Measurements from ENCODE around the gene ARGLU1.

ARGLU1 gene

GRCh38 chr13:106586648-106587166, 18.8 kb upstream of the ARGLU1 start:
- no peaks in the 10 kb centered on the region for H3K36me3 ChIP-seq (ENCODE audit: control insufficient read depth, insufficient read depth, low read length)
- no peak overlapping the region for H3K56ac ChIP-seq (ENCODE audit: low read length)
- H2AK5ac ChIP-seq (ENCODE audit: low read length), result no peak overlapping the region
- no peak overlapping the region for H3K23ac ChIP-seq (ENCODE audit: low read length)
- DNase-seq, result no peak
- no peak overlapping the region for H3K18ac ChIP-seq (ENCODE audit: low read length)
- H2BK5ac ChIP-seq (ENCODE audit: low read length), result no peak overlapping the region
- H3K79me1 ChIP-seq (ENCODE audit: low read length), result no peaks in the 10 kb centered on the region
- no peaks in the 10 kb centered on the region for H3K79me2 ChIP-seq (ENCODE audit: control insufficient read depth, insufficient read depth, low read length)
- no peak overlapping the region for H3K27ac ChIP-seq (ENCODE audit: low read depth, low read length)
- no peak overlapping the region for H4K8ac ChIP-seq (ENCODE audit: low read depth, low read length)
- WGBS (ENCODE audit: extremely low coverage, insufficient coverage, low lambda C conversion rate), result no CpG with 5 or more reads among the region's 4 CpGs
- no peak overlapping the region for H2BK120ac ChIP-seq (ENCODE audit: low read depth, low read length)
- no peak overlapping the region for H3K4ac ChIP-seq (ENCODE audit: low read depth, low read length)
- H4K5ac ChIP-seq (ENCODE audit: low read length), result no peak overlapping the region
- H3K4me1 ChIP-seq (ENCODE audit: control insufficient read depth, low read depth, low read length), result no peaks in the 10 kb centered on the region
- no peak overlapping the region for H2BK15ac ChIP-seq (replicated peaks; ENCODE audit: low read depth)
- H3K9ac ChIP-seq (ENCODE audit: low read length), result no peak overlapping the region
- H3K4me3 ChIP-seq (ENCODE audit: low read length), result no peak overlapping the region
- H3K4me2 ChIP-seq (ENCODE audit: low read length), result no peak overlapping the region
- H3K27me3 ChIP-seq (ENCODE audit: insufficient read depth, low read length, poor library complexity), result no peaks in the 10 kb centered on the region

- peak; percentile 35 for DNase-seq
- no peak overlapping the region for H2BK120ac ChIP-seq (ENCODE audit: low read depth, low read length)
- no peak overlapping the region for H2AK5ac ChIP-seq (ENCODE audit: low read length)
- H3K4me3 ChIP-seq (ENCODE audit: low read length), result no peak overlapping the region
- H4K8ac ChIP-seq (ENCODE audit: low read depth, low read length), result no peak overlapping the region
- no peak overlapping the region for H3K4me2 ChIP-seq (ENCODE audit: low read length)
- no peak overlapping the region for H3K4ac ChIP-seq (ENCODE audit: low read depth, low read length)
- H3K18ac ChIP-seq (ENCODE audit: low read length), result no peak overlapping the region
- H3K27me3 ChIP-seq (ENCODE audit: insufficient read depth, low read length, poor library complexity), result no peaks in the 10 kb centered on the region
- H3K56ac ChIP-seq (ENCODE audit: low read length), result no peak overlapping the region
- H2BK5ac ChIP-seq (ENCODE audit: low read length), result no peak overlapping the region
- no peaks in the 10 kb centered on the region for H3K4me1 ChIP-seq (ENCODE audit: control insufficient read depth, low read depth, low read length)
- H3K27ac ChIP-seq (ENCODE audit: low read depth, low read length), result no peak overlapping the region
- no peak overlapping the region for H2BK15ac ChIP-seq (replicated peaks; ENCODE audit: low read depth)
- H3K9ac ChIP-seq (ENCODE audit: low read length), result no peak overlapping the region
- H3K79me1 ChIP-seq (ENCODE audit: low read length), result no peaks in the 10 kb centered on the region
- no peaks in the 10 kb centered on the region for H3K79me2 ChIP-seq (ENCODE audit: control insufficient read depth, insufficient read depth, low read length)
- no CpG with 5 or more reads among the region's 4 CpGs for WGBS (ENCODE audit: extremely low coverage, insufficient coverage, low lambda C conversion rate)
- H4K5ac ChIP-seq (ENCODE audit: low read length), result no peak overlapping the region
- no peaks in the 10 kb centered on the region for H3K36me3 ChIP-seq (ENCODE audit: control insufficient read depth, insufficient read depth, low read length)
- H3K23ac ChIP-seq (ENCODE audit: low read length), result no peak overlapping the region
These were observed 13.3 kb upstream of the ARGLU1 start for GRCh38 chr13:106581225-106581624.

DNA sequence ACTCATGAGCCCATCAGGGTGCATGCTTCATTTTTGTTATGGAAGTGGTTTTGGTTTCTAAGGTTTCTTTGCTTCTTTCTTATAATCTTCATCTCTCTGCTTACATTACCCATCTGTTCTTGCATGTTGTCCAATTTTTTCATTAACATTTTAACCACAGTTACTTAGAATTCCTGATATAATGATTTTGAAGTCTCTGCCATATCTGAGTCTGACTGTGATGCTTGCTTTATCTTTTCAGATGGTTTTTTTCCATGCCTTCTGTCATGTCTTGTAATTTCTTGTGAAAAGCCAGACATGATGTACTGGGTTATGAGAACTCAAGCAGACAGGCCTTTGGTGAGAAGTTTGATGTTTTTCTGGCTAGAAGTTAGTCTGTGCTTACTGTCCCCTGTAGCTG, 8.0 kb upstream of the ARGLU1 start:
- Histone ChIP-seq H3K27ac (ENCODE audit: low read depth, low read length) (no peak overlapping the region), H4K8ac (ENCODE audit: low read depth, low read length) (no peak overlapping the region), H3K4ac (ENCODE audit: low read depth, low read length) (no peak overlapping the region), H3K56ac (ENCODE audit: low read length) (no peak overlapping the region), H2BK120ac (ENCODE audit: low read depth, low read length) (no peak overlapping the region), H2BK15ac (replicated peaks; ENCODE audit: low read depth) (no peak overlapping the region), H3K9ac (ENCODE audit: low read length) (no peak overlapping the region), H3K23ac (ENCODE audit: low read length) (no peak overlapping the region), H2BK5ac (ENCODE audit: low read length) (no peak overlapping the region), H3K79me1 (ENCODE audit: low read length) (no peaks in the 10 kb centered on the region), H3K4me2 (ENCODE audit: low read length) (no peak overlapping the region), H2AK5ac (ENCODE audit: low read length) (no peak overlapping the region), H3K27me3 (ENCODE audit: insufficient read depth, low read length, poor library complexity) (no peaks in the 10 kb centered on the region), H4K5ac (ENCODE audit: low read length) (no peak overlapping the region), H3K18ac (ENCODE audit: low read length) (no peak overlapping the region), H3K4me3 (ENCODE audit: low read length) (no peak overlapping the region), H3K36me3 (ENCODE audit: control insufficient read depth, insufficient read depth, low read length) (no peaks in the 10 kb centered on the region), H3K79me2 (ENCODE audit: control insufficient read depth, insufficient read depth, low read length) (no peaks in the 10 kb centered on the region), H3K4me1 (ENCODE audit: control insufficient read depth, low read depth, low read length) (no peaks in the 10 kb centered on the region)
- no peak for DNase-seq

DNA sequence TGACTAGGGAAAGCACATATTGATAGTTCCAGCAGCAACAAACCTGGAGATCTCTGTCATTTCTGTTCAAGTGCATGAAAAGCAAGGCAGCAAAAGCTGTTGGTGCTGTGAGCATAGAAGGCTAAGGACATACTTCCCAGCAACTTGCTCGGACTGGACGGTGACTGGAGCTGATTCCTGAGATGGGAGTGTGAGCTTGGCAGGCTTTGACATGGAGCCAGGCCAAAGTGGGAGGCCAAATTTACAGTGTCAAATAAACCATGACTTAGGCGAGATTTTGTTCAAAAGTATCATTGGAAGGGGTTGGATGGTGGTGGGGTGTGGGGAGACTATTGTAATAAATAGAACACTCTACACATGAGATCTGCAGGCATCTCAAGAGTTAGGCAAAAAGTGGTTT, 5.9 kb upstream of the ARGLU1 start:
- Histone ChIP-seq H3K27me3 (ENCODE audit: insufficient read depth, low read length, poor library complexity) (no peaks in the 10 kb centered on the region), H2AK5ac (ENCODE audit: low read length) (no peak overlapping the region), H2BK5ac (ENCODE audit: low read length) (no peak overlapping the region), H3K4me1 (ENCODE audit: control insufficient read depth, low read depth, low read length) (peaks cover 2% of the 10 kb centered on the region), H3K56ac (ENCODE audit: low read length) (no peak overlapping the region), H3K79me1 (ENCODE audit: low read length) (no peaks in the 10 kb centered on the region), H2BK120ac (ENCODE audit: low read depth, low read length) (no peak overlapping the region), H3K4ac (ENCODE audit: low read depth, low read length) (no peak overlapping the region), H2BK15ac (replicated peaks; ENCODE audit: low read depth) (no peak overlapping the region), H3K9ac (ENCODE audit: low read length) (no peak overlapping the region), H3K4me3 (ENCODE audit: low read length) (no peak overlapping the region), H3K4me2 (ENCODE audit: low read length) (no peak overlapping the region), H4K5ac (ENCODE audit: low read length) (no peak overlapping the region), H3K36me3 (ENCODE audit: control insufficient read depth, insufficient read depth, low read length) (no peaks in the 10 kb centered on the region), H4K8ac (ENCODE audit: low read depth, low read length) (no peak overlapping the region), H3K27ac (ENCODE audit: low read depth, low read length) (no peak overlapping the region), H3K18ac (ENCODE audit: low read length) (no peak overlapping the region), H3K23ac (ENCODE audit: low read length) (no peak overlapping the region), H3K79me2 (ENCODE audit: control insufficient read depth, insufficient read depth, low read length) (no peaks in the 10 kb centered on the region)
- WGBS (ENCODE audit: extremely low coverage, insufficient coverage, low lambda C conversion rate), result no CpG with 5 or more reads among the region's 3 CpGs
- no peak for DNase-seq

DNA sequence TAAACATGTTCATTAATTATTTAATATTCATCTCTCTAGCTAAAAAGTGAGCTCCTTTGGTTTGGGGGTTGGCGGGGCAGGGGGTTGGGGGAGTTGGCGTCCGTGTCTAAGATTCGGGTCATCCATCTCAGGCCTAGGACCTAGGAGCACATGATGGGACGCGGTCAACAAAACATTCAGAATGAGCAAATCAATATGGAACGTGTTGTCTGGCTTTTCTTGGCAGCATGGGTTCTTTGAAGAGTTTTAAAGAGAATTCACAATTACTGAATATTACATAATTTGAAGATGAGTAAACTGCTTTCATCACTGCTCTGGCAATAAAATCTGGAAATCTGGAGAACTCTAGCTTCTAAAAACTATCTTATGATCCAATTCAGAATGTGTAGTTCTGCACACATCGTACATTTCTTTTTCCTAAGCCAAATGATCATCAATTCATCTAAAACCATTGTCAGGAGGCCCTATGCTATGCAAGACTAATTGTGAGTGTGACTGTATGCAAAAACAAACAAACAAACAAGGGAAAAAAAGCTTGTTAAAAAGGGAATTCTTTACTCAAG, 5.4 kb upstream of the ARGLU1 start:
- no peaks in the 10 kb centered on the region for H3K36me3 ChIP-seq (ENCODE audit: control insufficient read depth, insufficient read depth, low read length)
- H3K4me1 ChIP-seq (ENCODE audit: control insufficient read depth, low read depth, low read length), result peaks cover 5% of the 10 kb centered on the region
- H2BK5ac ChIP-seq (ENCODE audit: low read length), result no peak overlapping the region
- no peaks in the 10 kb centered on the region for H3K79me2 ChIP-seq (ENCODE audit: control insufficient read depth, insufficient read depth, low read length)
- H2AK5ac ChIP-seq (ENCODE audit: low read length), result no peak overlapping the region
- no peaks in the 10 kb centered on the region for H3K27me3 ChIP-seq (ENCODE audit: insufficient read depth, low read length, poor library complexity)
- H2BK15ac ChIP-seq (replicated peaks; ENCODE audit: low read depth), result no peak overlapping the region
- no peak overlapping the region for H3K23ac ChIP-seq (ENCODE audit: low read length)
- no peak overlapping the region for H3K56ac ChIP-seq (ENCODE audit: low read length)
- no peak overlapping the region for H3K4me3 ChIP-seq (ENCODE audit: low read length)
- no peak overlapping the region for H4K8ac ChIP-seq (ENCODE audit: low read depth, low read length)
- no peak overlapping the region for H2BK120ac ChIP-seq (ENCODE audit: low read depth, low read length)
- no peak overlapping the region for H3K27ac ChIP-seq (ENCODE audit: low read depth, low read length)
- WGBS (ENCODE audit: extremely low coverage, insufficient coverage, low lambda C conversion rate), result no CpG with 5 or more reads among the region's 8 CpGs
- no peak overlapping the region for H3K4ac ChIP-seq (ENCODE audit: low read depth, low read length)
- no peak overlapping the region for H4K5ac ChIP-seq (ENCODE audit: low read length)
- no peak overlapping the region for H3K4me2 ChIP-seq (ENCODE audit: low read length)
- no peak overlapping the region for H3K9ac ChIP-seq (ENCODE audit: low read length)
- DNase-seq, result no peak
- H3K79me1 ChIP-seq (ENCODE audit: low read length), result no peaks in the 10 kb centered on the region
- H3K18ac ChIP-seq (ENCODE audit: low read length), result no peak overlapping the region

GRCh38 chr13:106570299-106570852, 2.4 kb upstream of the ARGLU1 start:
- peak overlapping the region; percentile 20 for H3K9ac ChIP-seq (ENCODE audit: low read length)
- H3K23ac ChIP-seq (ENCODE audit: low read length), result no peak overlapping the region
- H4K5ac ChIP-seq (ENCODE audit: low read length), result no peak overlapping the region
- H3K79me1 ChIP-seq (ENCODE audit: low read length), result no peaks in the 10 kb centered on the region
- no peaks in the 10 kb centered on the region for H3K27me3 ChIP-seq (ENCODE audit: insufficient read depth, low read length, poor library complexity)
- H2BK5ac ChIP-seq (ENCODE audit: low read length), result no peak overlapping the region
- no peak overlapping the region for H4K8ac ChIP-seq (ENCODE audit: low read depth, low read length)
- peak overlapping the region; percentile 24 for H3K4me2 ChIP-seq (ENCODE audit: low read length)
- no peak overlapping the region for H3K27ac ChIP-seq (ENCODE audit: low read depth, low read length)
- peaks cover 9% of the 10 kb centered on the region for H3K4me1 ChIP-seq (ENCODE audit: control insufficient read depth, low read depth, low read length)
- H2BK15ac ChIP-seq (replicated peaks; ENCODE audit: low read depth), result no peak overlapping the region
- H2AK5ac ChIP-seq (ENCODE audit: low read length), result no peak overlapping the region
- H3K18ac ChIP-seq (ENCODE audit: low read length), result no peak overlapping the region
- no peak overlapping the region for H2BK120ac ChIP-seq (ENCODE audit: low read depth, low read length)
- no CpG with 5 or more reads among the region's 14 CpGs for WGBS (ENCODE audit: extremely low coverage, insufficient coverage, low lambda C conversion rate)
- no peak overlapping the region for H3K4ac ChIP-seq (ENCODE audit: low read depth, low read length)
- DNase-seq, result peak; percentile 98
- no peak overlapping the region for H3K56ac ChIP-seq (ENCODE audit: low read length)
- peaks cover 25% of the 10 kb centered on the region for H3K79me2 ChIP-seq (ENCODE audit: control insufficient read depth, insufficient read depth, low read length)
- no peak overlapping the region for H3K4me3 ChIP-seq (ENCODE audit: low read length)
- H3K36me3 ChIP-seq (ENCODE audit: control insufficient read depth, insufficient read depth, low read length), result no peaks in the 10 kb centered on the region

All from mesendoderm (in vitro differentiated cells).